Stimulated activated CD8-positive, alpha-beta memory T cell treated with anti-CD3 and anti-CD28 coated beads, Interleukin-7, amount 100 ng/mL, for 4 hours (primary cell): ENCODE results near the gene ANKRD50.

Experiments used
- DNase-seq, 2 donors: peaks; one replicate each; pipeline ENCODE4 v3.0.0-alpha.2; 2020; ENCODE audit warnings: low read depth in 2 of 2

Gene ANKRD50

DNA sequence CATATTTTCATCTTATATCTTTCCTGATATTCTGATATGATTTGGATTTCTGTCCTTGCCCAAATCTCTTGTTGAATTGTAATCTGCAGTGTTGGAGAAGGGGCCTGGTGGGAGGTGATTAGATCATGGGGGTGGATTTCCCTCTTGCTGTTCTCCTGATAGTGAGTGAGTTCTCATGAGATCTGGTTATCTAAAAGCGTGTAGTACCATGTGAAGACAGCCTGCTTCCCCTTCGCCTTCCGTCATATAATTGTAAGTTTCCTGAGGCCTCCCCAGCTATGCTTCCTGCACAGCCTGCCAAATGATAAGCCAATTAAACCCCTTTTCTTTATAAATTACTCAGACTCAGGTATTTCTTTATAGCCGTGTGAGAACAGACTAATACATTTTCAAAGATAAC, 77.2 kb downstream of the ANKRD50 start:
- DNase-seq: no peak

DNA sequence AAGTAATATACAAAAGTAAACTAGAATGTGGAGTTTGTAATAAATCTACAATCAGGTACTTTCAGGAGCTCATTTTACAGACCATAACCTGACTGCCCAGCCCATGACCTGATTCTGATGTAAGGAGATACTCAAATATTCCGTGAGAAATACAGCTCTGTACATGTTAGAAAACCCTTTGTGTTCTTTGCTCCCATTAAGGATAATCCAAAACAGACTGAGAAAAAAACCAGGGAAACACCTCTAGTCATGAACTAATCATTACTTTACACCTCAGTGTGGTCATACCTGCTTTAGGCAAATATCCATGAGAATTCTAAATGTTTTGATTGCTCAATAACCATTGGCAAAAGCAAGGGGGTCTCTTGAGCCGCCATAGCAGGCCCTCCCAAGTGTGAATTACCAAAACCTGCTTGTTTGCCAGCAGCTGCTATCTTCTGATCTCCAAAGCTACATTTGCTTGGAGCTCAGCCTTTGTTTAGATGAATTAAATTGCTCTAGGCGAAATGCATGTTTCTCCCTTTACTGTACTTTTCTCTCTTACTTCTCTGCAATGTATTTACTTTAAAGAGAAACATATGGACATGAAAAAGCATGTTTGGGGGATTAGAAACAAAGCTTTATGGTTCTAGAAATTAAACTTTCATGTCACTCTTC, 79.1 kb downstream of the ANKRD50 start:
- no peak for DNase-seq

DNA sequence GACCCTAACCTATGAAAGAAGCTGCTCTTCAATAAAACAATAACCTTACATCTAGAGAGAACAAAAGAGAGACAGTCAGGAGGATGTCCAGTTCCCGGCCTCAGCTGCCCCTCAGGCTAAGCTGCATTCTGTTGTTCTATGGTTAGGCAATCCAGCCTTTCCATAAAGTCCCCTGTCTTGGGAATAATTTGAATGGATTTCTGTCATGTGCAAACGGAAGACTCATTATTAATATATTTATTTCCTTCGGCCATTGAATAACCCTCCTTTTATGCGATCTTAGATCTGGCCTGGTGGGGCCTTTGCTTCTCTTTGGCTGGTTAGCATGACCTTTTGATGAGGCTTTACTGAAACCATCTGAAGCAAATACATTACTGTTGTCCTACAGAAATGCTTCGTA, 80.1 kb downstream of the ANKRD50 start:
- no peak for DNase-seq

DNA sequence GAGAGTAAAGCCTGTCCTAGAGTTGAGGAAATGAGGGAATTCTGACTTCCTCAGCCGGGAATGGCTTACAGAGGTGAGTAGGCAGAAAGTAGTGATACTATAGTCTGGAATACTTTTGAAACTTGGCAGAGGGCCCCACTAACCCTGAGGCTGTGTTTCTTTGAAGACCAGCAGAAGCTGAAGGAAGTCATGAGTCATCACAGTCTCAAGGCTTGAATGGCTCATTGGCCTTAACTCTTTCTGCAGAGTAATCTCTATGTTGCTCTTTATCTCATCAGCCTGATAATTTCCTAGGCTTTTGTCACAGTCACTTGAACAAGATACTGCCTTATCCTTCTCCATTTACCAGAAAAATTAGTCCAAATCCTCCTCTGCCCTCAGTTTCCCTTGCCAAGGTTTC, 80.8 kb downstream of the ANKRD50 start:
- DNase-seq: no peak

DNA sequence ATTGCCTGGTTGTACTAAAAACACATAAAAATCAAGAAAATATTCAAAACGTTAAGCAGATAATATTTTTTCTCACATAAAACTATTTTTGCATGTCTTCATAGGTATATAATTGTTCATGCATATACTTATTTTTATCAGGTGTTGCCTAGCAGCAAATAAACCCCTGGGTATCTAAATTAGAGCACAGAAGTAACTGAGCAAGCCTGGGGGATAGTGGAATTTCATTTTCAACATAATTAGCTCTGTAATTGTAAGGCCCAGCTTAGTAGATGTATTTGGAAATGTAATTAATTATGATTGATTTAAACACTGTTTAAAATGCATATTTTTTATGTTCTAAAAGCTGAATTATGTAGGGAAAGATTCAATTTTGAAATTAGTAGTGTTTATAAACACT, 82.9 kb downstream of the ANKRD50 start:
- DNase-seq: no peak
